ENCODE measurements around the gene FKBP7. TPM values are rescaled to one million over a fixed set of nuclear protein-coding genes. Genes with fewer than 3 reads are reported as not detected.

FKBP7 gene
- total and polyA plus RNA-seq, 2 of the 8 experiments (the other 6 are each of a cell fraction or from before 2014, with no cell fraction given) = 3.6 to 7.0 TPM

- TF ChIP-seq CHD7 (IDR thresholded peaks at IDR 0.05; ENCODE audit: insufficient replicate concordance, low read length) (no peak), HDAC2 (IDR thresholded peaks at IDR 0.05; ENCODE audit: borderline replicate concordance in 1 of 2, low read depth in 2 of 2, low read length in 2 of 2) (peak; percentile 81 to 95; a peak in 2 of 4 replicates), TBP (IDR thresholded peaks at IDR 0.05; ENCODE audit: low read depth, low read length) (peak; percentile 54), BCL11A (IDR thresholded peaks at IDR 0.05; ENCODE audit: low read depth in 2 of 2, low read length in 2 of 2) (no peak), CHD1 (IDR thresholded peaks at IDR 0.05; ENCODE audit: low read depth, low read length) (no peak), BACH1 (IDR thresholded peaks at IDR 0.05; ENCODE audit: low read length) (peak; percentile 86), GABPA (IDR thresholded peaks at IDR 0.05; ENCODE audit: borderline replicate concordance, insufficient read depth, low read length) (no peak), CBX5 (IDR thresholded peaks at IDR 0.05; ENCODE audit: low read depth, low read length) (no peak), MAFK (IDR thresholded peaks at IDR 0.05; ENCODE audit: low read depth, low read length) (no peak), RXRA (IDR thresholded peaks at IDR 0.05; ENCODE audit: insufficient read depth, low read depth, low read length) (no peak)
These were observed 27.4 kb downstream of the FKBP7 start, which contains the start of the genes PJVK and PRKRA (continued) for GRCh38 chr2:178450774-178451525.

All from H1 (cell line).